HG02973 (cell line): Measurements from ENCODE around the gene TSHZ2.
"Not testable (repeated sequence)": the region's sequence is repeated elsewhere in the genome, so short reads cannot be mapped to it uniquely, and the experiment has no call there.

ENCODE experiments used
- ATAC-seq: cut with Tn5 transposase; IDR thresholded peaks from one replicate; pipeline ENCODE4 v1.9.1; 2021; ENCODE audit warnings: moderate library complexity; ENCODE audit not compliant: unreplicated experiment

Gene TSHZ2

GRCh38 chr20:53490620-53491019 is 518.5 kb downstream of the TSHZ2 start:
- ATAC-seq, result no peak

GRCh38 chr20:53491462-53491861 is 519.3 kb downstream of the TSHZ2 start:
- ATAC-seq, result no peak

GRCh38 chr20:53492212-53492611 is 520.1 kb downstream of the TSHZ2 start:
- ATAC-seq, result no peak

- no peak for ATAC-seq
These were observed 521.2 kb downstream of the TSHZ2 start for GRCh38 chr20:53493311-53493857.

GRCh38 chr20:53494753-53495152 is 522.6 kb downstream of the TSHZ2 start:
- no peak for ATAC-seq

- no peak for ATAC-seq
These were observed 523.4 kb downstream of the TSHZ2 start for GRCh38 chr20:53495398-53496092.

- no peak for ATAC-seq
These were observed 525.1 kb downstream of the TSHZ2 start for GRCh38 chr20:53497246-53497645.

- ATAC-seq, result no peak
These were observed 526.2 kb downstream of the TSHZ2 start for GRCh38 chr20:53498341-53498740.

- ATAC-seq, result no peak
These were observed 528.5 kb downstream of the TSHZ2 start for GRCh38 chr20:53500651-53501050.

GRCh38 chr20:53502820-53503219 is 530.7 kb downstream of the TSHZ2 start:
- no peak for ATAC-seq

- ATAC-seq, result no peak
These were observed 531.4 kb downstream of the TSHZ2 start for GRCh38 chr20:53503517-53503919.

- not testable (repeated sequence) for ATAC-seq
These were observed 531.9 kb downstream of the TSHZ2 start for GRCh38 chr20:53504106-53504505.

GRCh38 chr20:53510262-53510661 is 538.1 kb downstream of the TSHZ2 start:
- no peak for ATAC-seq

- ATAC-seq, result no peak
These were observed 538.5 kb downstream of the TSHZ2 start for GRCh38 chr20:53510704-53511103.

GRCh38 chr20:53512076-53512475 is 539.9 kb downstream of the TSHZ2 start:
- no peak for ATAC-seq

- ATAC-seq, result no peak
These were observed 541.0 kb downstream of the TSHZ2 start for GRCh38 chr20:53513168-53513488.

- ATAC-seq, result no peak
These were observed 541.5 kb downstream of the TSHZ2 start for GRCh38 chr20:53513489-53514298.

- ATAC-seq, result no peak
These were observed 543.6 kb downstream of the TSHZ2 start for GRCh38 chr20:53515749-53516148.

- ATAC-seq, result no peak
These were observed 545.0 kb downstream of the TSHZ2 start for GRCh38 chr20:53517146-53517545.

- not testable (repeated sequence) for ATAC-seq
These were observed 549.3 kb downstream of the TSHZ2 start for GRCh38 chr20:53521421-53521820.

GRCh38 chr20:53522026-53522425 is 549.9 kb downstream of the TSHZ2 start:
- no peak for ATAC-seq

GRCh38 chr20:53522696-53523095 is 550.5 kb downstream of the TSHZ2 start:
- no peak for ATAC-seq
